ENCODE data around the gene SMARCD3. TPM values are rescaled to one million over a fixed set of nuclear protein-coding genes. Genes with fewer than 3 reads are reported as not detected.

The SMARCD3 gene
- total RNA-seq, 6 experiments from 2014 or later, result 28.0 to 32.9 (median 31.2) TPM

DNA sequence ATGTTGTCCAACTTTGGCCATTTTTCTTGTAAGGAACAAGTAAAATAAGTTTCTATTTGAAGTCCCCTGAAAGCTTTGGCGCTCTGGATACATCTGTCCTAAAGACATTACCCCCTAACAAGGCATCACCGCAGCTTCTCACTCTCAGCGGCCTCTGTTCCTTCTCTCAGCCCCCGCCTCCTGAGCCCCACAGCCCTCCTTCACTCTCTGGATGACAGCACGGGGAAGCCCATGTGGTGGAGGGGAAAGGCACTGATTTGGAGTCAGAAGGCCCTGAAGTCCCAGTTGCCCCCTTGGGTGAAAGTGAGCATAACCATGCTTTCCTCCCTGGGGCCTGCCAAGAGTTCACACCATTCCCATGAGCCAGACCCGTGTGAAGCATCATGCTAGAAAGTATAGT is 42.8 kb downstream of the SMARCD3 start:
- Mint-ChIP-seq H3K4me3 (no peak overlapping the region), H3K27ac (no peak overlapping the region), H3K9me3 (no peaks in the 10 kb centered on the region), H3K4me1 (ENCODE audit: low read depth) (no peaks in the 10 kb centered on the region), H3K27me3 (ENCODE audit: insufficient read depth) (peaks cover 43% of the 10 kb centered on the region), H3K36me3 (ENCODE audit: low read depth) (no peaks in the 10 kb centered on the region)
- no peak for DNase-seq
- TF ChIP-seq, protein P1, sequence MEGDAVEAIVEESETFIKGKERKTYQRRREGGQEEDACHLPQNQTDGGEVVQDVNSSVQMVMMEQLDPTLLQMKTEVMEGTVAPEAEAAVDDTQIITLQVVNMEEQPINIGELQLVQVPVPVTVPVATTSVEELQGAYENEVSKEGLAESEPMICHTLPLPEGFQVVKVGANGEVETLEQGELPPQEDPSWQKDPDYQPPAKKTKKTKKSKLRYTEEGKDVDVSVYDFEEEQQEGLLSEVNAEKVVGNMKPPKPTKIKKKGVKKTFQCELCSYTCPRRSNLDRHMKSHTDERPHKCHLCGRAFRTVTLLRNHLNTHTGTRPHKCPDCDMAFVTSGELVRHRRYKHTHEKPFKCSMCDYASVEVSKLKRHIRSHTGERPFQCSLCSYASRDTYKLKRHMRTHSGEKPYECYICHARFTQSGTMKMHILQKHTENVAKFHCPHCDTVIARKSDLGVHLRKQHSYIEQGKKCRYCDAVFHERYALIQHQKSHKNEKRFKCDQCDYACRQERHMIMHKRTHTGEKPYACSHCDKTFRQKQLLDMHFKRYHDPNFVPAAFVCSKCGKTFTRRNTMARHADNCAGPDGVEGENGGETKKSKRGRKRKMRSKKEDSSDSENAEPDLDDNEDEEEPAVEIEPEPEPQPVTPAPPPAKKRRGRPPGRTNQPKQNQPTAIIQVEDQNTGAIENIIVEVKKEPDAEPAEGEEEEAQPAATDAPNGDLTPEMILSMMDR (IDR thresholded peaks at IDR 0.05), result no peak

DNA sequence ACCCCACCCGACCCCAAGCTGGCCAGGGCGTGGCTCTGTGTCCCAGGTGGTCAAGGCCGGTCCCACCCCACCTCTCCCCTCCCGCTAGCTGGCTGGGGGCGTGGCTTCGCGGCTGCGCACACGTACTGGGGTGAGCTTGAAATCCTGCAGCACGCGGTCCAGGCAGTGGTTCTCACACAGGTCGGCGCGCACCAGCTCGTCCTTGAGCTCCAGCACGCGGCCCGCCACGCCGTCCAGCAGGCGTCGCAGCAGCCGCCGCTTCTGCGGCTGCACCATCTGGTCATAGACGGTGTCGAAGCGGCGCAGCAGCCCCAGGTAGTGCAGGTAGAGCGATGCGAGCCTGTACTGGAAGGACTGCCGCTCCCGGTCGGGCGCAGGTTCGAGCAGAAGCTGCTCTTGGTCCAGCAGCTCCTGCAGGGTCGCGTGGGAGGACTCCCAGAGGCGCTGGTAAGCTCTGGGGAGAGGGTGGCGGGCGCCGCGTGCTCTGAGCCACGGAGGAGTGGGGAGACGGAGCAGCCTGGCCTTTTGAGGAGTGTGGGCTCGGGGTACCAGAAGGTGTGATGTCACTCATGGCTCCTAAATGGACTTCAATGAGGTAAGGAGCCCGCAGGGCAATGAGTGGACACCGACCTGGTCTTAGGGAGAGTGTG is 44.0 kb downstream of the SMARCD3 start:
- Mint-ChIP-seq H3K4me3 (no peak overlapping the region), H3K27me3 (ENCODE audit: insufficient read depth) (peaks cover 50% of the 10 kb centered on the region), H3K9me3 (no peaks in the 10 kb centered on the region), H3K36me3 (ENCODE audit: low read depth) (no peaks in the 10 kb centered on the region), H3K27ac (no peak overlapping the region), H3K4me1 (ENCODE audit: low read depth) (no peaks in the 10 kb centered on the region)
- TF ChIP-seq, protein P1 (IDR thresholded peaks at IDR 0.05), result no peak
- no peak for DNase-seq

DNA sequence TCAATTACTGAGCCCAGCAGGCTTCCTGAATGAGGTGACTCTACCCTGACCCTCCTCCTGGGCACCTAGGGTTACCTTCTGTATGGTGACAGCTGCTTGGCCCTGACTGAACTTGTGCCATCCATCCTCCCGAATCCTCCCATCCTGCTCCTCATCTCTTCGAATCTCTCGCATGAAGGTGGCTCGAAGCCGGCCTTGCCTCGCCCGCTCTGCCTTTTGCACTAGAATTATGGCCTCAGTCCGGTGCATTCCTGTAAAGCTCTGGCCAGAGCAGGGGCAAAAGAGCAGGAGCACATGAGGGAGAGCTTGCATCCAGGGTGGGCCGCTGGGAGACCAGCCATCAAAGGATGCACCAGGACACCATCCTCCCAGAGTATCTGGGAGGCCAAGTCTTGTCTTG is 45.7 kb downstream of the SMARCD3 start:
- Mint-ChIP-seq H3K27me3 (ENCODE audit: insufficient read depth) (peaks cover 48% of the 10 kb centered on the region), H3K27ac (no peak overlapping the region), H3K4me1 (ENCODE audit: low read depth) (no peaks in the 10 kb centered on the region), H3K36me3 (ENCODE audit: low read depth) (no peaks in the 10 kb centered on the region), H3K9me3 (no peaks in the 10 kb centered on the region), H3K4me3 (no peak overlapping the region)
- TF ChIP-seq, protein P1 (IDR thresholded peaks at IDR 0.05), result no peak
- DNase-seq, result no peak

DNA sequence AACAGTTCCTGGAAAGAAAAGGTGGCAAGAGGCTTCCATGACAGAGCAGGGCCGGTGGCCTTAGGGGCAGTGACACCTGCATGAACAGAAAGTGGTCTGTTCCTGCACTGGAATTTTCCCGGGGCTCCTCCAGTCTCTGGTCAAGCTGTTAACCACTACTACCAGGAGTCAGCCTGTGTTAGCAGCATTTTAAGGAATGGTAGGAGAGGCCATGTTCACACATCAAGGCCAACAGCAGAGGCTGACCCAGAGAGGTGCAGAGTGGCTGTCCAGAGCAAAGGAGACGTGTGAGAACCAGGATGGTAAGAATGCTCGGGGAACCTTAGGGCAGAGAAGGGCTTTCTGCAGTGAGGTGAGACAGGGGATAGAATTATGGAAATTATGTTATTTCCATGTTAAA is 46.7 kb downstream of the SMARCD3 start:
- H3K4me3 Mint-ChIP-seq, result no peak overlapping the region
- no peaks in the 10 kb centered on the region for H3K9me3 Mint-ChIP-seq
- no peaks in the 10 kb centered on the region for H3K4me1 Mint-ChIP-seq (ENCODE audit: low read depth)
- DNase-seq, result no peak
- H3K27ac Mint-ChIP-seq, result no peak overlapping the region
- H3K36me3 Mint-ChIP-seq (ENCODE audit: low read depth), result no peaks in the 10 kb centered on the region
- peaks cover 48% of the 10 kb centered on the region for H3K27me3 Mint-ChIP-seq (ENCODE audit: insufficient read depth)
- TF ChIP-seq, protein P1 (IDR thresholded peaks at IDR 0.05), result no peak

DNA sequence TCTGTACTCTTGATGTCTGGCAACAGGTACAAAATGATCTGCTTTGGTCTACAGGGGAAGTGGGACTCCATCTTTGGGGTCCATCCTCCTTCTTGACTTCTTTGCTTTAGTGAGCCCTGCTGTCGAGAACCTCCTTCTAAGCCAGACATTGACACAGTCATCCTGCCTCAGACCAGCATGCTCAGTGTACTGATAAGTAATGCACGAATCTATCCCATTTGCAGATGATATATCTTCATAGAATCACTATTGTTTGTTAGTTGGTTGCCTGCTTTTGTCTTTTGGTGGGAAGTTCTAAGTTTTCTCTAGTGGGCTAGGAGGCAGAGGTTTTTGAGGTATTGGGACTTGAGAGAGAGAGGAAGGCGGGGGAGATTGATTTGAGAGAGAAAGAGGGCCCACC is 47.1 kb downstream of the SMARCD3 start:
- DNase-seq, result no peak
- Mint-ChIP-seq H3K9me3 (no peaks in the 10 kb centered on the region), H3K36me3 (ENCODE audit: low read depth) (no peaks in the 10 kb centered on the region), H3K27ac (no peak overlapping the region), H3K27me3 (ENCODE audit: insufficient read depth) (peaks cover 48% of the 10 kb centered on the region), H3K4me3 (no peak overlapping the region), H3K4me1 (ENCODE audit: low read depth) (no peaks in the 10 kb centered on the region)
- TF ChIP-seq, protein P1 (IDR thresholded peaks at IDR 0.05), result no peak

Measured in HFFc6 (cell line).